Measurements from ENCODE around the gene CNTNAP2.

CNTNAP2 gene

GRCh38 chr7:146528581-146528980, 412.0 kb downstream of the CNTNAP2 start:
- Histone ChIP-seq H3K27me3 (ENCODE audit: insufficient read depth, low read depth) (no peaks in the 10 kb centered on the region), H4K20me1 (ENCODE audit: insufficient read depth) (no peaks in the 10 kb centered on the region), H3K79me2 (ENCODE audit: insufficient read depth, low read depth) (no peaks in the 10 kb centered on the region), H3K4me2 (no peak overlapping the region), H3K36me3 (ENCODE audit: insufficient read depth) (no peaks in the 10 kb centered on the region), H2AFZ (ENCODE audit: low read depth) (no peak overlapping the region), H3K4me1 (ENCODE audit: low read depth, poor library complexity, severe bottlenecking) (no peaks in the 10 kb centered on the region), H3K4me3 (IDR thresholded peaks at IDR 0.05; ENCODE audit: insufficient read depth, low read depth, low read length) (no peak overlapping the region), H3K27ac (no peak overlapping the region), H3K9ac (no peak overlapping the region)
- no peak for TF ChIP-seq CTCF (conservative IDR thresholded peaks at IDR 0.05; ENCODE audit: low read depth, low read length)

DNA sequence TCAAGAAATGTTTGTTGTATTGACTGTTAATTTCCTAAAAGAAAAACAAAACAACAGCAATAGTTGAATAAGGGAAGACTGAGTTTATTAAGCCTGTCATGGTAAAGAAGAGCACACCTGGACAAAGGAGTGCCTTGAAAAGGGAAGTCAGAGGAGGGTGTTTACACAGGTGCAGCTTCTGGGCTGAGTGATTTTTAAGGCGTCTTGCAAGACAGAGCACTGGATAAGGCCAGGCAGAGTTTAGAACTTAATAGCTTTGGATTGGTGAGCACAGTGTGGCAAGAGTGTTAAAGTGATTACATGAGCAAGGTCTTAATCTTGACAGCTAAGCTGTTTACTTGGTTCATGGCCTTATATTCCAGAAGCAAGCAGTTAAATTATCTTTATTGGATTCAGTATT, 423.2 kb downstream of the CNTNAP2 start:
- no peaks in the 10 kb centered on the region for H3K79me2 ChIP-seq (ENCODE audit: insufficient read depth, low read depth)
- no peak overlapping the region for H3K4me3 ChIP-seq (IDR thresholded peaks at IDR 0.05; ENCODE audit: insufficient read depth, low read depth, low read length)
- no peaks in the 10 kb centered on the region for H3K27me3 ChIP-seq (ENCODE audit: insufficient read depth, low read depth)
- no peak overlapping the region for H3K4me2 ChIP-seq
- H3K4me1 ChIP-seq (ENCODE audit: low read depth, poor library complexity, severe bottlenecking): no peaks in the 10 kb centered on the region
- H4K20me1 ChIP-seq (ENCODE audit: insufficient read depth): no peaks in the 10 kb centered on the region
- H2AFZ ChIP-seq (ENCODE audit: low read depth): no peak overlapping the region
- H3K36me3 ChIP-seq (ENCODE audit: insufficient read depth): no peaks in the 10 kb centered on the region
- H3K9ac ChIP-seq: no peak overlapping the region
- TF ChIP-seq CTCF (conservative IDR thresholded peaks at IDR 0.05; ENCODE audit: low read depth, low read length): no peak
- H3K27ac ChIP-seq: no peak overlapping the region

GRCh38 chr7:146542101-146542500, 425.5 kb downstream of the CNTNAP2 start:
- no peak overlapping the region for H2AFZ ChIP-seq (ENCODE audit: low read depth)
- no peaks in the 10 kb centered on the region for H3K36me3 ChIP-seq (ENCODE audit: insufficient read depth)
- no peak overlapping the region for H3K27ac ChIP-seq
- no peaks in the 10 kb centered on the region for H3K27me3 ChIP-seq (ENCODE audit: insufficient read depth, low read depth)
- no peak overlapping the region for H3K9ac ChIP-seq
- H3K4me2 ChIP-seq: no peak overlapping the region
- no peaks in the 10 kb centered on the region for H3K79me2 ChIP-seq (ENCODE audit: insufficient read depth, low read depth)
- TF ChIP-seq CTCF (conservative IDR thresholded peaks at IDR 0.05; ENCODE audit: low read depth, low read length): no peak
- H3K4me1 ChIP-seq (ENCODE audit: low read depth, poor library complexity, severe bottlenecking): no peaks in the 10 kb centered on the region
- H3K4me3 ChIP-seq (IDR thresholded peaks at IDR 0.05; ENCODE audit: insufficient read depth, low read depth, low read length): no peak overlapping the region
- no peaks in the 10 kb centered on the region for H4K20me1 ChIP-seq (ENCODE audit: insufficient read depth)

- H3K4me1 ChIP-seq (ENCODE audit: low read depth, poor library complexity, severe bottlenecking): no peaks in the 10 kb centered on the region
- no peak overlapping the region for H3K4me2 ChIP-seq
- H3K79me2 ChIP-seq (ENCODE audit: insufficient read depth, low read depth): no peaks in the 10 kb centered on the region
- H2AFZ ChIP-seq (ENCODE audit: low read depth): no peak overlapping the region
- H3K36me3 ChIP-seq (ENCODE audit: insufficient read depth): no peaks in the 10 kb centered on the region
- H3K4me3 ChIP-seq (IDR thresholded peaks at IDR 0.05; ENCODE audit: insufficient read depth, low read depth, low read length): no peak overlapping the region
- no peak overlapping the region for H3K9ac ChIP-seq
- H4K20me1 ChIP-seq (ENCODE audit: insufficient read depth): no peaks in the 10 kb centered on the region
- no peak overlapping the region for H3K27ac ChIP-seq
- TF ChIP-seq CTCF (conservative IDR thresholded peaks at IDR 0.05; ENCODE audit: low read depth, low read length): no peak
- H3K27me3 ChIP-seq (ENCODE audit: insufficient read depth, low read depth): no peaks in the 10 kb centered on the region
Observed at GRCh38 chr7:146544748-146545147, 428.1 kb downstream of the CNTNAP2 start.

DNA sequence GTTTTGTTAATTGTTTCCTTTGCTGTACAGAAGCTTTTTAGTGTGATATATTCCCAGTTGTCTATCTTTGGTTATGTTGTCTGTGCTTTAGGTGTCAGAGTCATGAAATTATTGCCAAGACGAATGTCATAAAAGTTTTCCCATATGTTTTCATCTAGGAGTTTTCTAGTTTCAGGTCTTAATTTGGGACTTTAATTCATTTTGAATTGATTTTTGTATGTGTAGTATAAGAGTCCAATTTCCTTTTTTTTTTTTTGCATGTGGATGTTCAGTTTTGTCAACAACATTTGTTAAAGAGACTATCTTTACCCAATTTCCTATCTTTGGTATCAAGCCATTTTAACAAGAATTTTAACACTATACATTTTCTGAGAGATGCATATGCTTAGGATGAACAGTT, 432.2 kb downstream of the CNTNAP2 start:
- no peak overlapping the region for H3K9ac ChIP-seq
- no peak overlapping the region for H3K4me3 ChIP-seq (IDR thresholded peaks at IDR 0.05; ENCODE audit: insufficient read depth, low read depth, low read length)
- H3K27ac ChIP-seq: no peak overlapping the region
- H4K20me1 ChIP-seq (ENCODE audit: insufficient read depth): no peaks in the 10 kb centered on the region
- H3K79me2 ChIP-seq (ENCODE audit: insufficient read depth, low read depth): no peaks in the 10 kb centered on the region
- no peak for TF ChIP-seq CTCF (conservative IDR thresholded peaks at IDR 0.05; ENCODE audit: low read depth, low read length)
- no peaks in the 10 kb centered on the region for H3K36me3 ChIP-seq (ENCODE audit: insufficient read depth)
- no peaks in the 10 kb centered on the region for H3K4me1 ChIP-seq (ENCODE audit: low read depth, poor library complexity, severe bottlenecking)
- no peaks in the 10 kb centered on the region for H3K27me3 ChIP-seq (ENCODE audit: insufficient read depth, low read depth)
- H3K4me2 ChIP-seq: no peak overlapping the region
- no peak overlapping the region for H2AFZ ChIP-seq (ENCODE audit: low read depth)

Measured in KMS-11 (cell line).